ENCODE data around the gene CELF4.

Gene CELF4

DNA sequence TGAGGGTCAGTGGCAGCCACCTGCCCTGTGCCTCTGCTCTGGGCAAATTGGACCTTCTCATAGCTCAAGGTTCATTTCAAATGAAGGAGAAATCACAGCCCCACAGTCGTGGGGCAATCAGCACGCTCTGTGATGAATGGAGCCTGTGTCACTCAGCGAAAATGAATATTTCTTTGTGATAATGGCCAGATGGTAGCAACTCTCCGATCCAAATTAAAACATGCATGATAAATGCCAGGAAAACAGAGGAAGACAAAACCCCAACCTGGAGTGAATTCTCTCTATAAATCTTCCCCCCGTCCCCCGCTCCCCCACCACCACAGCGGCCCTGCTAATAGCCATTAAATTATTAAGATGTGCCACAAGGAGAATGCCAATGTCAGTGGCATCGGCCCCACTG lies 258.4 kb downstream of the CELF4 start:
- Histone ChIP-seq H3K36me3 (ENCODE audit: control insufficient read depth, low read depth, low read length) (no peaks in the 10 kb centered on the region), H3K27ac (ENCODE audit: low read length) (no peak overlapping the region), H3K27me3 (ENCODE audit: control insufficient read depth, insufficient read depth, low read length) (no peaks in the 10 kb centered on the region), H3K9ac (ENCODE audit: low read length) (no peak overlapping the region), H3K4me1 (ENCODE audit: control insufficient read depth, low read depth, low read length) (peaks cover 3% of the 10 kb centered on the region), H3K4me3 (ENCODE audit: low read length) (no peak overlapping the region), H3K9me3 (ENCODE audit: control insufficient read depth, low read depth, low read length) (no peaks in the 10 kb centered on the region)

DNA sequence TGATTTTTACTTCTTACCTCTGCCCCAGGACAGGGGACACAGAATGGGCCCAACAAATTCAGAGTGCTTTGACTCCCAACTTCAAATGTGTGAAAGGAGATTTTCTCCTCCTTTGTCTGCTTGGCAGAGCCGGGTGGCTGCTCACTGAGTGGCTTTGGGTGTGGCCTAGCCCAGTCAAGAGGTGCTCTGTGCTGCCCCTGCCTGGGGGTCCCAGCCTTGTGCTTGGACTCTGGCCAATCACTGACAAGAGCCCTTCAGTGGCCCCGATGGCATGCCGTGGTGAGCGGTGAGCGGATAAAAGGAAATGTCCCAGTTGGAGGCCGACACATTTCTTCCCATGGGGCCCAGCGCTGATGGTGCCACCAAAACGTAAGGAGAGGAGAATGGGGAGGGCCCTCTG lies 259.2 kb downstream of the CELF4 start:
- no peaks in the 10 kb centered on the region for H3K27me3 ChIP-seq (ENCODE audit: control insufficient read depth, insufficient read depth, low read length)
- no peak overlapping the region for H3K4me3 ChIP-seq (ENCODE audit: low read length)
- H3K4me1 ChIP-seq (ENCODE audit: control insufficient read depth, low read depth, low read length), result peaks cover 3% of the 10 kb centered on the region

DNA sequence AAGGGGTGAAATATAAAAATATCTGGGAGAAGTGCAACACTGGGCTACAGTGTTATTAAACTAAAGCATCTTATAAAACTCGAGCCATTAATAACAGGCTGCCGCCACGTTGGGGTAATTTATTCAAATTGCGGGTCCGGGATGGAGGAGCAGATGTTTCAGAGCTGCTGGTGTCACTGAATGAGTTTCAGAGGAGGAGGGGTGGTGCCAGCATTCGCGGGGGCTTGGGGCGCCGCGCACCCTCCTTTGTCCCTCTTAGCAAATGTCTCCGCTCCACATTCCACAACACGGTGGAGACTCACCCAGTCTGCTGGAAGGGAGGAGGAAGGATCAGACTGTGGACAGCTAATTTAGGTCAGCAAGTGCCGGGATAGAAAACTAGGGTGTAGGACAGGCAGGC lies 260.5 kb downstream of the CELF4 start:
- H3K27me3 ChIP-seq (ENCODE audit: control insufficient read depth, insufficient read depth, low read length), result no peaks in the 10 kb centered on the region
- H3K27ac ChIP-seq (ENCODE audit: low read length), result no peak overlapping the region
- no peaks in the 10 kb centered on the region for H3K36me3 ChIP-seq (ENCODE audit: control insufficient read depth, low read depth, low read length)
- peaks cover 3% of the 10 kb centered on the region for H3K4me1 ChIP-seq (ENCODE audit: control insufficient read depth, low read depth, low read length)
- H3K4me3 ChIP-seq (ENCODE audit: low read length), result no peak overlapping the region
- H3K9me3 ChIP-seq (ENCODE audit: control insufficient read depth, low read depth, low read length), result no peaks in the 10 kb centered on the region
- H3K9ac ChIP-seq (ENCODE audit: low read length), result no peak overlapping the region

More for the DNA sequence above, 259.2 kb downstream of the CELF4 start:
- H3K36me3 ChIP-seq (ENCODE audit: control insufficient read depth, low read depth, low read length), result no peaks in the 10 kb centered on the region
- no peak overlapping the region for H3K9ac ChIP-seq (ENCODE audit: low read length)
- no peaks in the 10 kb centered on the region for H3K9me3 ChIP-seq (ENCODE audit: control insufficient read depth, low read depth, low read length)
- no peak overlapping the region for H3K27ac ChIP-seq (ENCODE audit: low read length)

DNA sequence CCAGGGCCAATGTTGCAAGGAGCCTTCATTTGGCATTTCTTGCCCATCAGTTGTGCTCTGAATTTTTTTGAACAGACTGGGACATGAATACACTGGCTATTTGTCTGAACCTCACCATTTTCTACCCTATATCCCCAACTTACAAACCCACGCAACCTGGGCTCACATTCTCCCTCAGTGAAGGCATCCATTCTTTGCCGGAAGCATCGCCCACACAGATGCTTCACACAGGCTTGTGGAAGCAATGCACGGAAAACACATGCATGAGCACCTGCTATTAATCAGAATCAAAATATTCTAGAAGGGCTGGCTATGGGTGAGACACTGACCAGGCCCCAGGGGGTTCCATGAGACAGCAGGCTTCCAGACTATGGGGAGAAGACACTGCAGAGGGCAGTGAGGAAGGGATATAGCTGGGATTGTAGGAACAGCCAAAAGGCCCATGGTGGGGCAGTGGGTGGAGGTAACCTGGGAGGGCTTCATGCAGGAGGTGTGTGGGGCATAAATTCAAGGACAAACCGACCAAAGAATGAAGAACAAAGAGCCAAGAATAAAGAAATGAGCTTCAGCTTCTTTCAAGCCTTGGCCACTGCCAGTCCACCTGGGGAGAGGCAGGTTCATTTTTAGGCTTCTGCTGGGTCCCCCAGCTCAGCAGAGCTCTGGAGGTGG lies 261.5 kb downstream of the CELF4 start:
- no peaks in the 10 kb centered on the region for H3K36me3 ChIP-seq (ENCODE audit: control insufficient read depth, low read depth, low read length)
- H3K27me3 ChIP-seq (ENCODE audit: control insufficient read depth, insufficient read depth, low read length), result no peaks in the 10 kb centered on the region
- peaks cover 3% of the 10 kb centered on the region for H3K4me1 ChIP-seq (ENCODE audit: control insufficient read depth, low read depth, low read length)
- H3K9ac ChIP-seq (ENCODE audit: low read length), result no peak overlapping the region
- H3K4me3 ChIP-seq (ENCODE audit: low read length), result no peak overlapping the region
- no peak overlapping the region for H3K27ac ChIP-seq (ENCODE audit: low read length)
- no peaks in the 10 kb centered on the region for H3K9me3 ChIP-seq (ENCODE audit: control insufficient read depth, low read depth, low read length)

DNA sequence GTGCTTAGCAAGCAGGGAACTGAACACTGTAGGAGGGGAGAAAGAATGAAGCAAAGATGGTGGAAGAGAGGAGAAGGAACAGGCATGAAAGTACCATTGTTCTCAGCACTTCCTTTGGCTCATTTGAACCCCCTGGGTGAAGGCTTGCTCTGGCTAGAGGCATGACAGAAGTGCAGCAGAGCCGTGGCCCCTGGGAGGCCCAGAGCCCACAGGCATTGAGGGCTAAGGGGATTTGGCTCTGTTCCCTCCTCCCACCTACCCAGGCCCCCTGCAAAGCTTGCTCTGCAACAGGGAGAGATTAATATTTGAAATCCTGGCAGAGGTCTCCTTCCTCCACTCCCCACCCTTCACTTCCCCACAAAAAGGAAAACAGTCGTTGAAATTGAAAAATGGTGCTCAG lies 262.6 kb downstream of the CELF4 start:
- Histone ChIP-seq H3K27ac (ENCODE audit: low read length) (no peak overlapping the region), H3K4me3 (ENCODE audit: low read length) (no peak overlapping the region), H3K9me3 (ENCODE audit: control insufficient read depth, low read depth, low read length) (no peaks in the 10 kb centered on the region), H3K4me1 (ENCODE audit: control insufficient read depth, low read depth, low read length) (peaks cover 3% of the 10 kb centered on the region), H3K27me3 (ENCODE audit: control insufficient read depth, insufficient read depth, low read length) (no peaks in the 10 kb centered on the region), H3K36me3 (ENCODE audit: control insufficient read depth, low read depth, low read length) (no peaks in the 10 kb centered on the region), H3K9ac (ENCODE audit: low read length) (no peak overlapping the region)

DNA sequence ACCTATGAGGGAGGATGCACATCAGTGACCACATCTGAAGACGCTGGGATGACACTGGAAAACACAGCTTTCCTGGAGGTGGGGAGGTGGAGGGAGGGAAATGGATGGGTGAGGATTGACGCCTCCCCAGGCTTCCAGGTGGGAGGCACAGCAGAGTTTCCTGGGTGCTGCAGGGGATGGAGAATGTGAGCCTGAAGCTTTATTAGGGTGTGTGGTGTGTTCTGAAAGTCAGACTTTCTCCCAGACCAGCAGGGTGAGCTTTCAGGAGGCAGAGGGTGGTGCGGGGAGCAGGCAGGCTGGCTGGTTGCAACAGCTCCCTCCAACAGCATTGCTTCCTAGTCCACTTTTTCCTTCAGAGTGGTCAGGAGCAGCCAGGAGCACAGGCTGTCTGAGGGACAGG lies 263.1 kb downstream of the CELF4 start:
- peaks cover 3% of the 10 kb centered on the region for H3K4me1 ChIP-seq (ENCODE audit: control insufficient read depth, low read depth, low read length)
- no peak overlapping the region for H3K9ac ChIP-seq (ENCODE audit: low read length)
- H3K36me3 ChIP-seq (ENCODE audit: control insufficient read depth, low read depth, low read length), result no peaks in the 10 kb centered on the region
- no peaks in the 10 kb centered on the region for H3K9me3 ChIP-seq (ENCODE audit: control insufficient read depth, low read depth, low read length)
- H3K27me3 ChIP-seq (ENCODE audit: control insufficient read depth, insufficient read depth, low read length), result no peaks in the 10 kb centered on the region
- no peak overlapping the region for H3K27ac ChIP-seq (ENCODE audit: low read length)
- H3K4me3 ChIP-seq (ENCODE audit: low read length), result no peak overlapping the region

DNA sequence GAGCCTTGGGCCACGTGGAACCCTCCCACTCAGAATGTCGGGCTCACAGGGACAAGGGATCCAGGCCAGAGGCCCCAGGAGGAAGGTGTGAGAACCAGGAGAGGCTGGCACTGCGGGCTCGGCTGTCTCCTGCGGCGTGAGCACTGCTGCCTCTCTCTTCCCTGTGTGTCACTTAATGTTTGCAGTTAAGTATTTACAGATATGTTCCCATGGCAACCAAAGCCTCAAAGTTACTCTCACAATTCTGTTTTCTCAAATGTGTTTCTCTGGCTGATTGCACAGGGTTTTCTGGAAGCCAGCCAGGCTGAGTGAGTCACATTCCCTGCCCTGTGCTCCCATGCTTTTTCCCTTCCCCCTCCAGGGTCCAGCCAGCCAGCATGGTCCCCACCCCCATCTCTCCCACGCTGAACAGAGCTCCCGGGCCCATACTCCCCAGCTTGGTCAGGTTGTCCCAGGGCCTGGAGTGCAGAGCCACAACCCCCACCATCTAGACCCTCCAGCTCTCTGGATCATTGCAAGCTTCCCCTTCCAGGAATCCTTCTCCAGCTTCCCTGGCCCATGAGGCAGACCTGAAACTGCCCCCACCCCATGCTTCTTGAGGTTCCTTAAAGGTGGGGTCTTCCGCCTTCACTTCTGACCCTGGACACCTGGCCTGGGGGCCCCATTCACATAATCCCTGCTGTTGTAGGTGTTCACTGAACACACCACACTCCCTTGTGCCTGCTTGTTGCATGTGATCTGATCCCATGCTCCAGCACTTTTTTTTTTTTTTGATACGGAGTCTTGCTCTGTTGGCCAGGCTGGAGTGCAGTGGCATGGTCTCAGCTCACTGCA lies 265.9 kb downstream of the CELF4 start:
- H3K9ac ChIP-seq (ENCODE audit: low read length), result no peak overlapping the region
- no peaks in the 10 kb centered on the region for H3K36me3 ChIP-seq (ENCODE audit: control insufficient read depth, low read depth, low read length)
- H3K4me3 ChIP-seq (ENCODE audit: low read length), result no peak overlapping the region
- peaks cover 3% of the 10 kb centered on the region for H3K4me1 ChIP-seq (ENCODE audit: control insufficient read depth, low read depth, low read length)
- no peaks in the 10 kb centered on the region for H3K27me3 ChIP-seq (ENCODE audit: control insufficient read depth, insufficient read depth, low read length)
- H3K9me3 ChIP-seq (ENCODE audit: control insufficient read depth, low read depth, low read length), result no peaks in the 10 kb centered on the region
- H3K27ac ChIP-seq (ENCODE audit: low read length), result no peak overlapping the region

DNA sequence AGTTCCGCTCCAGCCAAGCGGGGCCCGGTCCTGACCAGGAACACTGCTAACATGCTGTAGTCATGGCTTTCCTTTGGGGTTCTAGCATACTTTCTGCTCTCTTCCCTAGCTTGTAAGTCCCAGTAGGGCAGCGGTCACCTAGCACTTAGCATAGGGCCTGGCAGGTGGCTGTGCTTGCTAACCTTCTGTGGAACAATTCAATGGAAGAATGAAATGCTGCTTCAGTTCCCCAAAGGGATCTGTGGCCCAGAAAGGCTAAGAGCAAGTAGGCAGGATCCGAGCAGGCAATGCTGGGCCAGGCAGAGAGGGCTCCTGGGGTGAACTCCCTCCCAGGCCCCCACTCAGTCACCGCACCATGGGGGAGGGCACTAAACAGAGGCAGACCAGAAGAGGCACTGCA lies 266.8 kb downstream of the CELF4 start:
- H3K9me3 ChIP-seq (ENCODE audit: control insufficient read depth, low read depth, low read length), result no peaks in the 10 kb centered on the region
- no peak overlapping the region for H3K4me3 ChIP-seq (ENCODE audit: low read length)
- H3K27ac ChIP-seq (ENCODE audit: low read length), result no peak overlapping the region
- H3K27me3 ChIP-seq (ENCODE audit: control insufficient read depth, insufficient read depth, low read length), result no peaks in the 10 kb centered on the region
- H3K4me1 ChIP-seq (ENCODE audit: control insufficient read depth, low read depth, low read length), result peaks cover 3% of the 10 kb centered on the region
- H3K9ac ChIP-seq (ENCODE audit: low read length), result no peak overlapping the region
- H3K36me3 ChIP-seq (ENCODE audit: control insufficient read depth, low read depth, low read length), result no peaks in the 10 kb centered on the region

DNA sequence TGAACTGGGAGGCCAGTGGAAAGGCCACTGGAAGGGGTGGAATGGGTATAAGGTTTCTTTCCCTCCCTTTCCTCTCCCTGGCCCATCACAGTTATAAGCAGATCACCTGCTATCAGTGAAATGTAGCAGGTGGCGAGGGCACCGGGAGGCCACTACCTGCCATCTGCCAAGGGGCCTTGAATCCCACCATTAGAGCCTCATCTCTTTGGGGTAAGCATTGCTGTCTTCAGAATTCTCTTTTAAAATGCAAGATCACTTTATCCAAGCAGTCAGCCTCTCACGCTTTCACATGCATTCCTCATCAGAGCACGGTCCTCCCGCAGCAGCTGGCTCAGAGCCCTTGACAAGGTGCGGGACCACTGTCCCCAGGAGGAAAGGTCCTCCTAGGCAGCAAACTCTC lies 268.5 kb downstream of the CELF4 start:
- Histone ChIP-seq H3K4me3 (ENCODE audit: low read length) (no peak overlapping the region), H3K9me3 (ENCODE audit: control insufficient read depth, low read depth, low read length) (no peaks in the 10 kb centered on the region), H3K4me1 (ENCODE audit: control insufficient read depth, low read depth, low read length) (no peaks in the 10 kb centered on the region), H3K36me3 (ENCODE audit: control insufficient read depth, low read depth, low read length) (no peaks in the 10 kb centered on the region), H3K27ac (ENCODE audit: low read length) (no peak overlapping the region), H3K9ac (ENCODE audit: low read length) (no peak overlapping the region), H3K27me3 (ENCODE audit: control insufficient read depth, insufficient read depth, low read length) (no peaks in the 10 kb centered on the region)

DNA sequence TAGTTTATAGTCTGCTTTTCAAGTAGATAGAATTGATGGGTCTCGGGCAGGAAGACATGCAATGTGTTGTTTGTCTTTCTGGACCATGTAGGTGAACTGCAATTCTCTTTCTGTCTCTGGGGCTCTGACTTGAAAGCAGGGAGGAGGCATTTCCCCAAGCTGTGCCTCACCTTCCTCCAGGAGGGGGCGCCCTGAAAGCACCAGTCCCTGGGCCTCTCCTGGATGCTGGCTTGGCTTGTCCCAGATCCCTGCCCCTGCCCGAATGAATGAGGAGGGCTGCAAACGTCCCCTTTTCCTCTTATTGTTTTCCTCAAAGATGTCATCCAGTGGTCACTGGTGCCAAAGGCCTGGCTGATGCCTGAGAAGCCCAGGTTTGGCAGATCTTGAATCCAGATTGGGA lies 270.6 kb downstream of the CELF4 start:
- H3K9me3 ChIP-seq (ENCODE audit: control insufficient read depth, low read depth, low read length), result no peaks in the 10 kb centered on the region
- no peaks in the 10 kb centered on the region for H3K36me3 ChIP-seq (ENCODE audit: control insufficient read depth, low read depth, low read length)
- H3K27ac ChIP-seq (ENCODE audit: low read length), result no peak overlapping the region
- H3K27me3 ChIP-seq (ENCODE audit: control insufficient read depth, insufficient read depth, low read length), result no peaks in the 10 kb centered on the region
- H3K4me3 ChIP-seq (ENCODE audit: low read length), result no peak overlapping the region
- H3K4me1 ChIP-seq (ENCODE audit: control insufficient read depth, low read depth, low read length), result no peaks in the 10 kb centered on the region
- no peak overlapping the region for H3K9ac ChIP-seq (ENCODE audit: low read length)

DNA sequence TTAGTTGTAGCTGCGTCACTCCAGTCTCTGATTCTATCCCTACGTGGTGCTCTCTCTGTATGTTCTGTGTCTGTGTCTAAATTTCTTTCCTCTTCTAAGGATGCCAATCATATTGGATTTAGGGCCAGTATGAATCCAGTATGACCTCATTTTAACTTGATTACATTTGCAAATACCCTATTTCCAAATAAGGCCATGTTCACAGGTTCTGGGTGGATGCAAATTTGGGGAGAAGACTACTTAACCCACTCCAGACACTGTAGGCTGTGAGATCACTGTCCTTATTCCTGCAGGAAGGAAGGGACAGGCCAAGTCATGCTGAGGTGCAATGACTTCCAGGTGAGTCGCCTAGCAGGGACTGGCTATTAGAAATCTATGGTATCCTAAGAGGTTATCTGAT lies 272.2 kb downstream of the CELF4 start:
- H3K27ac ChIP-seq (ENCODE audit: low read length), result no peak overlapping the region
- H3K4me1 ChIP-seq (ENCODE audit: control insufficient read depth, low read depth, low read length), result no peaks in the 10 kb centered on the region
- H3K9ac ChIP-seq (ENCODE audit: low read length), result no peak overlapping the region
- no peaks in the 10 kb centered on the region for H3K27me3 ChIP-seq (ENCODE audit: control insufficient read depth, insufficient read depth, low read length)
- H3K9me3 ChIP-seq (ENCODE audit: control insufficient read depth, low read depth, low read length), result no peaks in the 10 kb centered on the region
- H3K36me3 ChIP-seq (ENCODE audit: control insufficient read depth, low read depth, low read length), result no peaks in the 10 kb centered on the region
- no peak overlapping the region for H3K4me3 ChIP-seq (ENCODE audit: low read length)

DNA sequence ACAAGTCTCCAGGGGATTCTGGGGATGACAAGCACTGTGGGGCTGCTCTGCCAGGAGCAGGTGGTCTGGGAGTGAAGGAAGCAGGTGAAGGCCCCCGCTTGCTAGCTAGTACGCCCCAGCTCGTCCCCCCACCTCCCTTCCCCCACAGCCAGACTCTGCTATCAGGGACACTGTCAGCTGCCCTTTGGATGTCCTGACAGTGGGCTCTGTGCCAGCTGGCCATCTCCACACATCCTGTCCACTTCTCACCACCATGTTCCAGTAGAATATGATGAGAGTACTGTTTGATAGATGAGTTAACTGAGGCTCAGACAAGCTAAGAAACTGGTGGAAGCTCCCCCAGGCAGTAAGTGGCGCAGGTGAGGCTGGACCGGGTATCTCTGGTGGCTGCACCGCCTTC lies 276.2 kb downstream of the CELF4 start:
- Histone ChIP-seq H3K4me3 (ENCODE audit: low read length) (no peak overlapping the region), H3K27ac (ENCODE audit: low read length) (no peak overlapping the region), H3K36me3 (ENCODE audit: control insufficient read depth, low read depth, low read length) (no peaks in the 10 kb centered on the region), H3K9me3 (ENCODE audit: control insufficient read depth, low read depth, low read length) (no peaks in the 10 kb centered on the region), H3K9ac (ENCODE audit: low read length) (no peak overlapping the region), H3K27me3 (ENCODE audit: control insufficient read depth, insufficient read depth, low read length) (no peaks in the 10 kb centered on the region), H3K4me1 (ENCODE audit: control insufficient read depth, low read depth, low read length) (no peaks in the 10 kb centered on the region)

All from iPS-18a (cell line).